Testis (tissue), 3 donors: ENCODE data around the gene SH3BP2. TPM values are rescaled to one million over a fixed set of nuclear protein-coding genes. Genes with fewer than 3 reads are reported as not detected.
"Not testable (repeated sequence)": the region's sequence is repeated elsewhere in the genome, so short reads cannot be mapped to it uniquely, and the experiment has no call there.

Experiments
- DNase-seq: peaks from one replicate; pipeline ENCODE4 v3.0.0-alpha.2; 2019
- H3K27ac ChIP-seq, 2 donors: fragments of 200-600 bp; sonication (generic); one replicate each; pipeline ENCODE4 v1.5.1; 2019
- H3K27me3 ChIP-seq: fragments of 200-600 bp; sonication (generic); one replicate; pipeline ENCODE4 v1.5.1; 2019
- H3K36me3 ChIP-seq: fragments of 200-600 bp; sonication (generic); one replicate; pipeline ENCODE4 v1.5.1; 2017; ENCODE audit warnings: low read depth; ENCODE audit errors: missing control alignments
- H3K4me1 ChIP-seq: fragments of 200-600 bp; sonication (generic); one replicate; pipeline ENCODE4 v1.5.1; 2019
- H3K4me3 ChIP-seq, 2 donors: fragments of 200-600 bp; sonication (generic); one replicate each; pipeline ENCODE4 v1.5.1; 2017 to 2019
- H3K9me3 ChIP-seq: fragments of 200-600 bp; sonication (generic); one replicate; pipeline ENCODE4 v1.5.1; 2017
- POLR2A ChIP-seq: fragments of 450-650 bp; IDR thresholded peaks from one replicate; pipeline ENCODE4 v1.6.1; 2017; ENCODE audit warnings: antibody characterized with exemption, mild to moderate bottlenecking, moderate library complexity
- WGBS, 2 donors: methylation state at CpG; one replicate each; pipeline ENCODE4 v1.1.5; 2018; 5-methylcytosine and 5-hydroxymethylcytosine counted together
- intact Hi-C: fragments of 100-400 bp; cut with DNase I; formaldehyde crosslinking; loops from one replicate; pipeline ENCODE4 v1.15.1; 2023; ENCODE audit warnings: low total_unique reads
- polyA plus RNA-seq: library from polyadenylated mRNA; stranded (reverse); fragments of 350-450 nt; fragmentation: Illumina TruSeq; extraction: RNeasy Lipid Tissue Mini Kit (QIAGEN cat#74804); gene quantifications from one replicate; pipeline ENCODE4 v1.2.3, GENCODE V29; 2014; ENCODE audit warnings: low read depth, low replicate concordance; ENCODE audit not compliant: insufficient read depth
- total RNA-seq, 2 donors: library from RNA; depleted of rRNA; stranded (reverse); fragments of >200 nt; gene quantifications; one replicate each; pipeline ENCODE4 v1.2.3, GENCODE V29; 2016
- TF ChIP-seq, protein P1 (sequence below), 3 experiments: fragments of 450-650 bp in 2 of 3; fragments of 200-600 bp in 1 of 3; sonication (generic) in 1 of 3; IDR thresholded peaks; one replicate each; pipeline ENCODE4 v1.5.1; 2016 to 2019; ENCODE audit warnings: antibody characterized with exemption in 3 of 3, mild to moderate bottlenecking in 2 of 3, moderate library complexity in 1 of 3

The SH3BP2 gene
- total and polyA plus RNA-seq, 3 donors from 2014 or later = 26.6 to 47.3 (median 45.0) TPM

GRCh38 chr4:2768921-2769336 is 24.0 kb upstream of the SH3BP2 start:
- intact Hi-C loops = loop anchor here (10.0 kb wide), 2 partner anchors 166 to 276 kb away; no protein-coding TSS in a partner anchor
- Histone ChIP-seq H3K4me3 (no peak overlapping the region), H3K36me3 (no peaks in the 10 kb centered on the region), H3K9me3 (no peaks in the 10 kb centered on the region), H3K27ac (no peak overlapping the region), H3K4me1 (peaks cover 2% of the 10 kb centered on the region), H3K27me3 (no peaks in the 10 kb centered on the region)
- TF ChIP-seq, protein P1, sequence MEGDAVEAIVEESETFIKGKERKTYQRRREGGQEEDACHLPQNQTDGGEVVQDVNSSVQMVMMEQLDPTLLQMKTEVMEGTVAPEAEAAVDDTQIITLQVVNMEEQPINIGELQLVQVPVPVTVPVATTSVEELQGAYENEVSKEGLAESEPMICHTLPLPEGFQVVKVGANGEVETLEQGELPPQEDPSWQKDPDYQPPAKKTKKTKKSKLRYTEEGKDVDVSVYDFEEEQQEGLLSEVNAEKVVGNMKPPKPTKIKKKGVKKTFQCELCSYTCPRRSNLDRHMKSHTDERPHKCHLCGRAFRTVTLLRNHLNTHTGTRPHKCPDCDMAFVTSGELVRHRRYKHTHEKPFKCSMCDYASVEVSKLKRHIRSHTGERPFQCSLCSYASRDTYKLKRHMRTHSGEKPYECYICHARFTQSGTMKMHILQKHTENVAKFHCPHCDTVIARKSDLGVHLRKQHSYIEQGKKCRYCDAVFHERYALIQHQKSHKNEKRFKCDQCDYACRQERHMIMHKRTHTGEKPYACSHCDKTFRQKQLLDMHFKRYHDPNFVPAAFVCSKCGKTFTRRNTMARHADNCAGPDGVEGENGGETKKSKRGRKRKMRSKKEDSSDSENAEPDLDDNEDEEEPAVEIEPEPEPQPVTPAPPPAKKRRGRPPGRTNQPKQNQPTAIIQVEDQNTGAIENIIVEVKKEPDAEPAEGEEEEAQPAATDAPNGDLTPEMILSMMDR (IDR thresholded peaks at IDR 0.05) = no peak
- TF ChIP-seq POLR2A = no peak
- WGBS, 2 donors = 56 to 65% methylated on average over 4 to 15 of the region's 15 CpGs
- no peak for DNase-seq

DNA sequence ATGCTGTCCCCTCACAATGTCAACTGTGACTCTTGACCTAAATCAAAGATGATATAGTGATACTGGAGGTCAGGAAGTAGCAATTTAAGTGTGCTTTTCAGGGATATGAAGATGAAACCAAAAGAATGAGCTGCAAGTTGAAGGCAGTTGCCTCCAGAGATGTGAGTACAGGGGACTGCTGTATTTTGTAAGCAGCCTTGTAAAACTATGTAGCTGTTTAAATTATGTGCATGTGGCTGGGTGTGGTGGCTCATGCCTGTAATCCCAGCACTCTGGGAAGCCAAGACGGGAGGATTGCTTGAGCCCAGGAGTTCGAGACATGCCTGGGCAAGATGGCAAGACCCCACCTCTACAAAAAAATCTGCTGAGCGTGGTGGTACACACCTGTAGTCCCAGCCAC is 21.6 kb upstream of the SH3BP2 start:
- Histone ChIP-seq H3K9me3 (no peaks in the 10 kb centered on the region), H3K27me3 (no peaks in the 10 kb centered on the region), H3K4me1 (peaks cover 2% of the 10 kb centered on the region), H3K36me3 (no peaks in the 10 kb centered on the region), H3K27ac (no peak overlapping the region), H3K4me3 (no peak overlapping the region)
- intact Hi-C loops = no loop called here
- no peak for DNase-seq
- TF ChIP-seq, protein P1 (IDR thresholded peaks at IDR 0.05) = no peak
- no peak for TF ChIP-seq POLR2A
- 91 to 100% methylated on average over 1 to 3 of the region's 3 CpGs for WGBS, 2 donors

- H3K27ac ChIP-seq, DNase-seq, H3K36me3 ChIP-seq, H3K4me1 ChIP-seq, intact Hi-C loops, H3K27me3 ChIP-seq, H3K4me3 ChIP-seq, H3K9me3 ChIP-seq: not testable (repeated sequence)
- WGBS, 2 donors = 90 to 96% methylated on average over 5 of the region's 5 CpGs
These were observed 12.2 kb upstream of the SH3BP2 start for GRCh38 chr4:2780643-2781042.

- H3K4me3 ChIP-seq = no peak overlapping the region
- 86 to 92% methylated on average over 10 of the region's 10 CpGs for whole genome bisulfite sequencing, 2 donors
- H3K27me3 ChIP-seq = no peaks in the 10 kb centered on the region
- intact Hi-C loops = no loop called here
- no peaks in the 10 kb centered on the region for H3K9me3 ChIP-seq
- TF ChIP-seq, protein P1 (IDR thresholded peaks at IDR 0.05) = no peak
- no peak for TF ChIP-seq POLR2A
- H3K4me1 ChIP-seq = no peaks in the 10 kb centered on the region
- no peaks in the 10 kb centered on the region for H3K36me3 ChIP-seq
- H3K27ac ChIP-seq = no peak overlapping the region
- DNase-seq = no peak
These were observed 11.0 kb upstream of the SH3BP2 start for GRCh38 chr4:2781911-2782310.

- H3K9me3 ChIP-seq = no peaks in the 10 kb centered on the region
- no peaks in the 10 kb centered on the region for H3K27me3 ChIP-seq
- WGBS, 2 donors = 92 to 93% methylated on average over 4 of the region's 4 CpGs
- H3K4me3 ChIP-seq = no peak overlapping the region
- TF ChIP-seq POLR2A = no peak
- TF ChIP-seq, protein P1 (IDR thresholded peaks at IDR 0.05) = no peak
- H3K4me1 ChIP-seq = peaks cover 16% of the 10 kb centered on the region
- intact Hi-C loops = no loop called here
- H3K36me3 ChIP-seq = no peaks in the 10 kb centered on the region
- no peak for DNase-seq
- no peak overlapping the region for H3K27ac ChIP-seq
These were observed 9.1 kb upstream of the SH3BP2 start for GRCh38 chr4:2783790-2784189.
